WTC11 (cell line): Measurements from ENCODE around the gene GABBR1. TPM values are rescaled to one million over a fixed set of nuclear protein-coding genes. Genes with fewer than 3 reads are reported as not detected.
A peak's percentile ranks its signal among the peaks of the same experiment; 100 is the strongest.

Experiments
- ATAC-seq: fragments of 200-7000 bp; cut with Tn5 transposase; 2 replicates; pipeline ENCODE4 v1.10.0; 2021; ENCODE audit warnings: mild to moderate bottlenecking, moderate library complexity
- CTCF ChIA-PET: fragments of 300-600 bp; sonication (Branson Sonifier 250); formaldehyde crosslinking; loops from one replicate; lab custom pipeline; 2021; ENCODE audit warnings: antibody characterized with exemption; lab: Charles Lee
- POLR2A ChIA-PET: fragments of 350-600 bp; sonication (Branson Sonifier 250); formaldehyde crosslinking; loops from one replicate; lab custom pipeline; 2021; ENCODE audit warnings: antibody characterized with exemption; lab: Charles Lee
- DNase-seq: peaks from one replicate; pipeline ENCODE4 v3.0.0; 2021; ENCODE audit warnings: low spot score
- H3K27ac Mint-ChIP-seq: 2 replicates; pipeline ENCODE4 v1.8.0; 2021; ENCODE audit warnings: mixed read lengths
- H3K27me3 Mint-ChIP-seq: 2 replicates; pipeline ENCODE4 v1.8.0; 2021; ENCODE audit warnings: low read depth, mild to moderate bottlenecking, moderate library complexity, mixed read lengths
- H3K36me3 Mint-ChIP-seq: 2 replicates; pipeline ENCODE4 v1.8.0; 2021; ENCODE audit warnings: mixed read lengths
- H3K4me1 Mint-ChIP-seq: 2 replicates; pipeline ENCODE4 v1.8.0; 2022; ENCODE audit warnings: mixed read lengths
- H3K4me3 Mint-ChIP-seq: 2 replicates; pipeline ENCODE4 v1.8.0; 2021; ENCODE audit warnings: mild to moderate bottlenecking, moderate library complexity, mixed read lengths
- H3K9me3 Mint-ChIP-seq: 2 replicates; pipeline ENCODE4 v1.8.0; 2021; ENCODE audit warnings: mixed read lengths
- CTCF ChIP-seq: fragments of 200-600 bp; IDR thresholded peaks from 2 replicates; pipeline ENCODE4 v1.8.0; 2022; ENCODE audit warnings: antibody characterized with exemption
- FOXK1 ChIP-seq: sonication (generic); formaldehyde crosslinking; IDR thresholded peaks from 2 replicates; pipeline ENCODE4 v1.8.0; 2022; ENCODE audit warnings: mild to moderate bottlenecking, moderate library complexity, missing genetic modification reagents
- FOXP1 ChIP-seq: sonication (generic); formaldehyde crosslinking; IDR thresholded peaks from 2 replicates; pipeline ENCODE4 v1.8.0; 2022; ENCODE audit warnings: missing genetic modification reagents, mild to moderate bottlenecking, moderate library complexity, borderline replicate concordance
- GRHL2 ChIP-seq: fragments of 250-450 bp; sonication (Bioruptor Pico); IDR thresholded peaks from 2 replicates; pipeline ENCODE4 v1.8.0; 2022; ENCODE audit warnings: mild to moderate bottlenecking, moderate library complexity; ENCODE audit not compliant: insufficient replicate concordance, severe bottlenecking
- GTF2I ChIP-seq: fragments of 250-450 bp; sonication (Bioruptor Pico); conservative IDR thresholded peaks from 2 replicates; pipeline ENCODE4 v1.4.0; 2021; ENCODE audit warnings: mild to moderate bottlenecking
- NR2C2 ChIP-seq: sonication (generic); formaldehyde crosslinking; IDR thresholded peaks from 2 replicates; pipeline ENCODE4 v1.8.0; 2022; ENCODE audit warnings: mild to moderate bottlenecking, missing genetic modification reagents
- PREB ChIP-seq: sonication (generic); formaldehyde crosslinking; IDR thresholded peaks from 2 replicates; pipeline ENCODE4 v1.8.1; 2022; ENCODE audit warnings: mild to moderate bottlenecking, missing genetic modification reagents, moderate library complexity, borderline replicate concordance
- TP53 ChIP-seq: sonication (generic); formaldehyde crosslinking; IDR thresholded peaks from 2 replicates; pipeline ENCODE4 v1.8.1; 2023; ENCODE audit warnings: mild to moderate bottlenecking, missing genetic modification reagents
- ZNF121 ChIP-seq: sonication (generic); formaldehyde crosslinking; IDR thresholded peaks from 2 replicates; pipeline ENCODE4 v1.8.0; 2023; ENCODE audit warnings: missing genetic modification reagents
- ZNF138 ChIP-seq: sonication (generic); formaldehyde crosslinking; conservative IDR thresholded peaks from 2 replicates; pipeline ENCODE4 v1.8.1; 2022; ENCODE audit warnings: mild to moderate bottlenecking, moderate library complexity, missing genetic modification reagents
- ZNF532 ChIP-seq: fragments of 250-450 bp; sonication (Bioruptor Pico); IDR thresholded peaks from 2 replicates; pipeline ENCODE4 v1.9.0; 2021; ENCODE audit warnings: mild to moderate bottlenecking, borderline replicate concordance
- total RNA-seq: library from RNA; stranded (reverse); gene quantifications from 3 replicates; pipeline ENCODE4 v1.2.3, GENCODE V29; 2021
- TF ChIP-seq, protein P1 (sequence below): sonication (generic); formaldehyde crosslinking; IDR thresholded peaks from 2 replicates; pipeline ENCODE4 v1.8.1; 2022; ENCODE audit warnings: low read depth, missing genetic modification reagents, borderline replicate concordance

Gene GABBR1
- total RNA-seq, 1 experiment from 2014 or later, result 107 TPM

- no peak for TF ChIP-seq CTCF
- TF ChIP-seq FOXK1 (CRISPR knock-in tag), result no peak
- TF ChIP-seq, protein P1, sequence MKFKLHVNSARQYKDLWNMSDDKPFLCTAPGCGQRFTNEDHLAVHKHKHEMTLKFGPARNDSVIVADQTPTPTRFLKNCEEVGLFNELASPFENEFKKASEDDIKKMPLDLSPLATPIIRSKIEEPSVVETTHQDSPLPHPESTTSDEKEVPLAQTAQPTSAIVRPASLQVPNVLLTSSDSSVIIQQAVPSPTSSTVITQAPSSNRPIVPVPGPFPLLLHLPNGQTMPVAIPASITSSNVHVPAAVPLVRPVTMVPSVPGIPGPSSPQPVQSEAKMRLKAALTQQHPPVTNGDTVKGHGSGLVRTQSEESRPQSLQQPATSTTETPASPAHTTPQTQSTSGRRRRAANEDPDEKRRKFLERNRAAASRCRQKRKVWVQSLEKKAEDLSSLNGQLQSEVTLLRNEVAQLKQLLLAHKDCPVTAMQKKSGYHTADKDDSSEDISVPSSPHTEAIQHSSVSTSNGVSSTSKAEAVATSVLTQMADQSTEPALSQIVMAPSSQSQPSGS (CRISPR knock-in tag), result no peak
- TF ChIP-seq GTF2I (CRISPR knock-in tag), result no peak
- TF ChIP-seq NR2C2 (CRISPR knock-in tag), result no peak
- TF ChIP-seq ZNF121 (CRISPR knock-in tag), result no peak
- no peak for TF ChIP-seq FOXP1 (CRISPR knock-in tag)
- no peak for TF ChIP-seq GRHL2 (CRISPR knock-in tag)
Observed at GRCh38 chr6:29603930-29604329, 29.1 kb downstream of the GABBR1 start (continued).

- Mint-ChIP-seq H3K36me3 (peaks cover 81% of the 10 kb centered on the region), H3K4me1 (peaks cover 19% of the 10 kb centered on the region)
- POLR2A ChIA-PET, result no interaction called here
- CTCF ChIA-PET, result interaction anchor here (0.5 to 2.1 kb wide), 22 partner anchors 9 to 229 kb away, joined by 3 to 12 read pairs (median 4); partner anchors contain the start of genes GABBR1 and OR12D3
- peak; percentile 7; the same call in 1 of the 2 replicates for ATAC-seq
- TF ChIP-seq PREB (CRISPR knock-in tag) (no peak), ZNF138 (CRISPR knock-in tag) (no peak), TP53 (CRISPR knock-in tag) (no peak), ZNF532 (no peak)
- TF ChIP-seq, all 79 proteins: peak for 0
- DNase-seq, result no peak
- Mint-ChIP-seq H3K27me3 (no peaks in the 10 kb centered on the region), H3K9me3 (no peaks in the 10 kb centered on the region), H3K4me3 (no peak overlapping the region), H3K27ac (no peak overlapping the region; the same call in 1 of the 2 replicates)
Observed at GRCh38 chr6:29603456-29603855, 29.5 kb downstream of the GABBR1 start.

GRCh38 chr6:29602564-29603361 lies 30.2 kb downstream of the GABBR1 start:
- Mint-ChIP-seq H3K27me3 (no peaks in the 10 kb centered on the region), H3K4me3 (no peak overlapping the region), H3K36me3 (peaks cover 74% of the 10 kb centered on the region), H3K4me1 (peaks cover 22% of the 10 kb centered on the region), H3K27ac (0 out of 2 replicates have a peak overlapping the region, but pooled peaks have one; percentile 24)
- POLR2A ChIA-PET, result no interaction called here
- CTCF ChIA-PET, result interaction anchor here (0.6 to 2.1 kb wide), 21 partner anchors 9 to 228 kb away, joined by 3 to 12 read pairs (median 4); partner anchors contain the start of genes GABBR1 and OR12D3
- DNase-seq, result peak; percentile 62
- ATAC-seq, result peak; percentile 73
- TF ChIP-seq CTCF, result 0 out of 2 replicates have a peak, but pooled peaks have one; percentile 19
- no peak for TF ChIP-seq NR2C2 (CRISPR knock-in tag)
- TF ChIP-seq, all 79 proteins: peak for 1
- H3K9me3 Mint-ChIP-seq, result no peaks in the 10 kb centered on the region
